HUES48 (cell line): ENCODE data around the gene GRIK3.

Source experiments
- H3K27ac ChIP-seq: one replicate; pipeline ENCODE4 v1.7.0; 2013; ENCODE audit warnings: low read depth, low read length, inconsistent platforms
- H3K27me3 ChIP-seq: 2 replicates; pipeline ENCODE4 v1.6.1; 2013; ENCODE audit warnings: mild to moderate bottlenecking, low read length; ENCODE audit not compliant: control insufficient read depth, insufficient read depth
- H3K36me3 ChIP-seq: 2 replicates; pipeline ENCODE4 v1.6.1; 2013; ENCODE audit warnings: low read length; ENCODE audit not compliant: control insufficient read depth, insufficient read depth
- H3K4me1 ChIP-seq: 2 replicates; pipeline ENCODE4 v1.6.1; 2013; ENCODE audit warnings: mild to moderate bottlenecking, low read length; ENCODE audit not compliant: control insufficient read depth, insufficient read depth
- H3K4me3 ChIP-seq: 2 replicates; pipeline ENCODE4 v1.5.1; 2013; ENCODE audit warnings: mild to moderate bottlenecking, low read depth, low read length
- H3K9ac ChIP-seq: 2 replicates; pipeline ENCODE4 v1.6.1; 2013; ENCODE audit warnings: mild to moderate bottlenecking, low read depth, low read length, moderate library complexity
- H3K9me3 ChIP-seq: 2 replicates; pipeline ENCODE4 v1.6.1; 2013; ENCODE audit warnings: low read length; ENCODE audit not compliant: control insufficient read depth, insufficient read depth

Gene GRIK3

DNA sequence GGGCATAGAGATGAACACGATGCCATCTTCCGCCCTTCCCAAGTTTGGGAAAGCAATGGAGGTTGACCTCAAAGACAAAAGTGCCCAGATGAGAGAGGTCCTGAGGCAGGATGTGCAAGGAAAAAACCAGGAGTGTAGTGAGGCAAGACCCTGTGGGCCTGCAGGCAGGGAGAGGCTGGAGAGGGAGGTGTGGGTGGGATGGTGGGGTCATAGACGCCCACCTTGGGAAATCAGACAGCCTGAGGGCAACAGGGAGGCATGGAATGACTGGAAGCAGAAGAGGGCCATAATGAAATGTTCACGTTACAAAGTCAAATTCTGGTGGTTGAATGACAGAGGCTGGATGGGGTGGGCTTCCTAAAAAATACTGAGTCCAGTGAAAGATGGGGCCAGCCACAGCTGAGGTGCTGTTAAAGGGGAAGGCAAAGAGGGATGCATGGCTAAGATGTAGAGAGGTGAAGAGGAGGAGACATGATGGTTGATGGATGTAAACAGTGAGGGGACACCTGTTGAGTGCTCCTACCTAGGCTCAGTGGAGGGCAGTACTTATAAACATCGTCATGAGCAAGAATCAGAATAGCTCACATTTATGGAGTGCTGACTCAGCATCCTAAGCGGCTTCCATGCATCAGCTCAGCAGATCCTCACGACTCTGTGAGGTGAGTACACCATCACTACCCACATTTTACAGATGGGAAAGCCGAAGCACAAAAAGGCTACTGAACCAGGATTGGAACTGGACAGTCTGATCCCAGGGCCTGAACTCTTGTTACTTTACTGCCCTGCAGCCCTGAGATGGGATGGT, 42.0 kb downstream of the GRIK3 start:
- H3K9me3 ChIP-seq, result no peaks in the 10 kb centered on the region
- H3K4me1 ChIP-seq, result no peaks in the 10 kb centered on the region
- no peak overlapping the region for H3K27ac ChIP-seq
- H3K27me3 ChIP-seq, result no peaks in the 10 kb centered on the region
- no peaks in the 10 kb centered on the region for H3K36me3 ChIP-seq
- H3K9ac ChIP-seq, result no peak overlapping the region
- no peak overlapping the region for H3K4me3 ChIP-seq

- Histone ChIP-seq H3K4me3 (no peak overlapping the region), H3K9me3 (no peaks in the 10 kb centered on the region), H3K9ac (no peak overlapping the region), H3K27me3 (no peaks in the 10 kb centered on the region), H3K36me3 (no peaks in the 10 kb centered on the region), H3K27ac (no peak overlapping the region), H3K4me1 (no peaks in the 10 kb centered on the region)
These were observed 42.8 kb downstream of the GRIK3 start for GRCh38 chr1:36991551-36991950.

- Histone ChIP-seq H3K4me3 (no peak overlapping the region), H3K27me3 (no peaks in the 10 kb centered on the region), H3K4me1 (no peaks in the 10 kb centered on the region), H3K9me3 (no peaks in the 10 kb centered on the region), H3K36me3 (no peaks in the 10 kb centered on the region), H3K9ac (no peak overlapping the region), H3K27ac (no peak overlapping the region)
These were observed 43.4 kb downstream of the GRIK3 start for GRCh38 chr1:36990928-36991327.

GRCh38 chr1:36989241-36989640, 45.1 kb downstream of the GRIK3 start:
- Histone ChIP-seq H3K4me1 (no peaks in the 10 kb centered on the region), H3K9me3 (no peaks in the 10 kb centered on the region), H3K27ac (no peak overlapping the region), H3K27me3 (no peaks in the 10 kb centered on the region), H3K36me3 (no peaks in the 10 kb centered on the region), H3K9ac (no peak overlapping the region), H3K4me3 (no peak overlapping the region)

- no peaks in the 10 kb centered on the region for H3K36me3 ChIP-seq
- H3K4me3 ChIP-seq, result no peak overlapping the region
These were observed 45.5 kb downstream of the GRIK3 start for GRCh38 chr1:36988741-36989193.

GRCh38 chr1:36988321-36988720, 46.0 kb downstream of the GRIK3 start:
- H3K9ac ChIP-seq, result no peak overlapping the region
- no peak overlapping the region for H3K4me3 ChIP-seq
- no peak overlapping the region for H3K27ac ChIP-seq
- no peaks in the 10 kb centered on the region for H3K9me3 ChIP-seq
- no peaks in the 10 kb centered on the region for H3K27me3 ChIP-seq
- no peaks in the 10 kb centered on the region for H3K36me3 ChIP-seq
- no peaks in the 10 kb centered on the region for H3K4me1 ChIP-seq

More at GRCh38 chr1:36988741-36989193, 45.5 kb downstream of the GRIK3 start:
- H3K4me1 ChIP-seq, result no peaks in the 10 kb centered on the region
- H3K9me3 ChIP-seq, result no peaks in the 10 kb centered on the region
- H3K9ac ChIP-seq, result no peak overlapping the region
- no peak overlapping the region for H3K27ac ChIP-seq
- H3K27me3 ChIP-seq, result no peaks in the 10 kb centered on the region

GRCh38 chr1:36987276-36987675, 47.0 kb downstream of the GRIK3 start:
- Histone ChIP-seq H3K4me3 (no peak overlapping the region), H3K9me3 (no peaks in the 10 kb centered on the region), H3K27me3 (no peaks in the 10 kb centered on the region), H3K4me1 (no peaks in the 10 kb centered on the region), H3K9ac (no peak overlapping the region), H3K36me3 (no peaks in the 10 kb centered on the region), H3K27ac (no peak overlapping the region)

GRCh38 chr1:36986241-36986985, 47.9 kb downstream of the GRIK3 start:
- Histone ChIP-seq H3K9me3 (no peaks in the 10 kb centered on the region), H3K27ac (no peak overlapping the region), H3K36me3 (no peaks in the 10 kb centered on the region), H3K4me3 (no peak overlapping the region), H3K4me1 (no peaks in the 10 kb centered on the region), H3K27me3 (no peaks in the 10 kb centered on the region), H3K9ac (no peak overlapping the region)

GRCh38 chr1:36984675-36985074, 49.6 kb downstream of the GRIK3 start:
- H3K36me3 ChIP-seq, result no peaks in the 10 kb centered on the region
- no peak overlapping the region for H3K4me3 ChIP-seq
- no peaks in the 10 kb centered on the region for H3K4me1 ChIP-seq
- no peaks in the 10 kb centered on the region for H3K9me3 ChIP-seq
- H3K27ac ChIP-seq, result no peak overlapping the region
- H3K27me3 ChIP-seq, result no peaks in the 10 kb centered on the region
- H3K9ac ChIP-seq, result no peak overlapping the region

- H3K4me3 ChIP-seq, result no peak overlapping the region
- H3K36me3 ChIP-seq, result no peaks in the 10 kb centered on the region
- no peak overlapping the region for H3K27ac ChIP-seq
- H3K27me3 ChIP-seq, result no peaks in the 10 kb centered on the region
- no peaks in the 10 kb centered on the region for H3K4me1 ChIP-seq
- H3K9me3 ChIP-seq, result no peaks in the 10 kb centered on the region
- H3K9ac ChIP-seq, result no peak overlapping the region
These were observed 50.3 kb downstream of the GRIK3 start for GRCh38 chr1:36984026-36984425.

- H3K36me3 ChIP-seq, result no peaks in the 10 kb centered on the region
- no peaks in the 10 kb centered on the region for H3K27me3 ChIP-seq
- H3K4me3 ChIP-seq, result no peak overlapping the region
- no peaks in the 10 kb centered on the region for H3K9me3 ChIP-seq
- no peaks in the 10 kb centered on the region for H3K4me1 ChIP-seq
- no peak overlapping the region for H3K27ac ChIP-seq
- no peak overlapping the region for H3K9ac ChIP-seq
These were observed 51.6 kb downstream of the GRIK3 start for GRCh38 chr1:36982709-36983108.
